Lower leg skin (tissue), 4 donors: ENCODE measurements around the gene CREB1. TPM values are rescaled to one million over a fixed set of nuclear protein-coding genes. Genes with fewer than 3 reads are reported as not detected.
"Not testable (repeated sequence)": the region's sequence is repeated elsewhere in the genome, so short reads cannot be mapped to it uniquely, and the experiment has no call there.

Experiments used
- DNase-seq, 2 donors: peaks; one replicate each; pipeline ENCODE4 v3.0.0-alpha.2; 2019; ENCODE audit warnings: low spot score in 2 of 2
- H3K4me3 ChIP-seq: fragments of 200-600 bp; sonication (generic); 2 replicates; pipeline ENCODE4 v1.5.1; 2017; ENCODE audit warnings: mild to moderate bottlenecking, low read depth; ENCODE audit not compliant: poor library complexity, severe bottlenecking
- POLR2A ChIP-seq, 2 donors: fragments of 450-650 bp; IDR thresholded peaks; one replicate each; pipeline ENCODE4 v1.6.1; 2016 to 2017; ENCODE audit warnings: antibody characterized with exemption in 2 of 2, mild to moderate bottlenecking in 1 of 2, moderate library complexity in 1 of 2
- WGBS, 2 donors: methylation state at CpG; one replicate each; pipeline ENCODE4 v1.1.5; 2018; 5-methylcytosine and 5-hydroxymethylcytosine counted together
- intact Hi-C: fragments of 100-400 bp; cut with DNase I; formaldehyde crosslinking; loops from one replicate; pipeline ENCODE4 v1.15.0; 2023; ENCODE audit warnings: low total_unique reads
- total RNA-seq, 4 donors: library from RNA; depleted of rRNA; stranded (reverse); fragments of >200 nt; gene quantifications; one replicate each; pipeline ENCODE4 v1.1.0, GENCODE V29; 2016
- TF ChIP-seq, protein P1 (sequence below), 3 donors: fragments of 450-650 bp; IDR thresholded peaks; one replicate each; pipeline ENCODE4 v1.5.1; 2016; ENCODE audit warnings: antibody characterized with exemption in 3 of 3, mild to moderate bottlenecking in 3 of 3, moderate library complexity in 2 of 3

The CREB1 gene
- total RNA-seq, 4 donors from 2014 or later = 31.9 to 73.0 (median 46.9) TPM

GRCh38 chr2:207629553-207629952 is 99.8 kb downstream of the CREB1 start:
- DNase-seq = no peak
- H3K4me3 ChIP-seq = no peak overlapping the region
- TF ChIP-seq, protein P1, sequence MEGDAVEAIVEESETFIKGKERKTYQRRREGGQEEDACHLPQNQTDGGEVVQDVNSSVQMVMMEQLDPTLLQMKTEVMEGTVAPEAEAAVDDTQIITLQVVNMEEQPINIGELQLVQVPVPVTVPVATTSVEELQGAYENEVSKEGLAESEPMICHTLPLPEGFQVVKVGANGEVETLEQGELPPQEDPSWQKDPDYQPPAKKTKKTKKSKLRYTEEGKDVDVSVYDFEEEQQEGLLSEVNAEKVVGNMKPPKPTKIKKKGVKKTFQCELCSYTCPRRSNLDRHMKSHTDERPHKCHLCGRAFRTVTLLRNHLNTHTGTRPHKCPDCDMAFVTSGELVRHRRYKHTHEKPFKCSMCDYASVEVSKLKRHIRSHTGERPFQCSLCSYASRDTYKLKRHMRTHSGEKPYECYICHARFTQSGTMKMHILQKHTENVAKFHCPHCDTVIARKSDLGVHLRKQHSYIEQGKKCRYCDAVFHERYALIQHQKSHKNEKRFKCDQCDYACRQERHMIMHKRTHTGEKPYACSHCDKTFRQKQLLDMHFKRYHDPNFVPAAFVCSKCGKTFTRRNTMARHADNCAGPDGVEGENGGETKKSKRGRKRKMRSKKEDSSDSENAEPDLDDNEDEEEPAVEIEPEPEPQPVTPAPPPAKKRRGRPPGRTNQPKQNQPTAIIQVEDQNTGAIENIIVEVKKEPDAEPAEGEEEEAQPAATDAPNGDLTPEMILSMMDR (IDR thresholded peaks at IDR 0.05) = no peak
- TF ChIP-seq POLR2A (IDR thresholded peaks at IDR 0.05) = no peak
- intact Hi-C loops = no loop called here
- 24 to 57% methylated on average over 1 of the region's 1 CpG for WGBS, 2 donors

DNA sequence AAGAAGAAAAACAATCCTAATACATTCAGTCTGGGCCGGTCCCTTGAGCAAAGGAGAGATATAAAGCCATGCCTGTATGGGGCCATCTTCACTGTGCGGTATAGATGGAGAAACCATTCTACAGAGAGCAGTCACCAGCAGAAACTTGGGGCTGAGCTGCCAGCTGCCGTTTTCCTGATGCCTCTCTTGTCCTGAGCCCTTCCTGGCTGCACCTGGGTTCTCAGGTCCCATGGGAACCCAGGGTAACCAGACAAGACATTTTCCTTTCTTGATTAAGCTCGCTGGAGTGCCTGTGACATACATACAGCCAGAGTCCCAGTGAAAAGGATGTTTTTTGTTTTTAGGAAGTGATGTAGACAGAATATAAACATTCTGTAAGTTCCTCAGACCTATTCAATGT is 100.7 kb downstream of the CREB1 start:
- intact Hi-C loops = no loop called here
- DNase-seq = no peak
- TF ChIP-seq, protein P1 (IDR thresholded peaks at IDR 0.05) = no peak
- 73 to 81% methylated on average over 4 of the region's 4 CpGs for WGBS, 2 donors
- no peak overlapping the region for H3K4me3 ChIP-seq

DNA sequence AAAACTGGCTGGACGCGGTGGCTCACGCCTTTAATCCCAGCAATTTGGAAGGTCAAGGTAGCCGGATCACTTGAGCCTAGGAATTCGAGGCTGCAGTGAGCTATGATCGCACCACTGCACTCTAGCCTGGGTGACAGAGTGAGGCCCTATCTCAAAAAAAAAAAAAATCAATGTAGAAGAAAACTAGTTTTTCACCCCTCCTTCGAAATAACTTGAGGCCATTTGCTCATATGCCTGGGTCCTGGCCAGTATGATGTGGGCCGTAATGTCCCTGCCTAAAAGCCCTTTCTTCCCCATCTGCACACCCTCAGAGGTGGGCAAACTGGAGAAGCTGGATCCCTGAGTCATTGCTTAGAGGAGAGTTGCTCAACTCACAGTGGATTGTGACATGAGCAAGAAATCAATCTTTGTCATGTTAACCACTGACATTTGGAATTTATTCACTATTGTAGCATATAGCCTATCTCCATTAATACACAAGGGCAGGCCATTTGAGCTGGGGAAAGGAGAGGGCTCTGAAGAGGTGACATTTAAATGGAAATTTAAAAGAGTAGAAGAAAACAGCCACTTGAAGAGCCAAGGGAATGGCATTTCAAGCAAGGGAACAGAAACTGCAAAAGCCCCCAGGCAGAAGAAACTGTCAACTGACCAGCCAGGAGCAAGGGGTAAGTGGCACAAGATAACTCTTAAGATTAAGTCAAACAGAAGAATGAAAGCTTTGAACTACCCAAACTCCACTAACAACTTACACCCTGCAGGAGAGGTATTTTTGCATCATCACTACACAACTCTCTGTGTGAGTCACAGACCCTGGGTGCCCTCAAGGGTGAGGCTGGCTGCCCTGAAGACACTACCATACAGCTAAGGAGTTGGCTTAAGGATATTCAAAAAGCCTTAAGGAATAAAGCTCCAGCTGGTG is 103.1 kb downstream of the CREB1 start:
- intact Hi-C loops = no loop called here
- no peak for TF ChIP-seq POLR2A (IDR thresholded peaks at IDR 0.05)
- TF ChIP-seq, protein P1 (IDR thresholded peaks at IDR 0.05) = no peak
- WGBS, 2 donors = 81 to 85% methylated on average over 8 of the region's 8 CpGs

DNA sequence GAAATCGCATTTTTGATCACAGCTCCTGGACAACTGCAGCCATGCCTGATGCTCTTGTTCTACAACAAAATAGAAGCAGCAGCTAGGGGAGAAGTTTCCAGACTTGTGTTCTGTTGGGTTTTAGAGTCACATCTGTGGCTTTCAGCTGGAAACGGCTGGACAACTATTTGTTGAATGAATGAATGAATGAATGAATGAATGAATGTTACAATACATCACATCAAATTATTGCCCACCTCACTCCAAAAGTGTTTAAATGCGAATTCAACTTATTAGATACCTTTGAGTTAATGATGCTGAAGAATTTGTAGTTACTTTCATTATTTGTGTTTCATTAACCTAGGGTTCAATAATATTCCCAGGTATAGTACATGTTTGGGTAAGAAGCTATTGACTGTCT is 103.9 kb downstream of the CREB1 start:
- TF ChIP-seq, protein P1 (IDR thresholded peaks at IDR 0.05) = no peak
- no peak for TF ChIP-seq POLR2A (IDR thresholded peaks at IDR 0.05)
- intact Hi-C loops = no loop called here
- H3K4me3 ChIP-seq = no peak overlapping the region
- 88% methylated on average over 3 of the region's 3 CpGs for WGBS, 2 donors
- no peak for DNase-seq

More for the DNA sequence above, 103.1 kb downstream of the CREB1 start:
- DNase-seq = no peak
- H3K4me3 ChIP-seq = no peak overlapping the region

- 58 to 68% methylated on average over 11 of the region's 11 CpGs for WGBS, 2 donors
- intact Hi-C loops = no loop called here
- TF ChIP-seq, protein P1 (IDR thresholded peaks at IDR 0.05) = no peak
- TF ChIP-seq POLR2A (IDR thresholded peaks at IDR 0.05) = no peak
- no peak for DNase-seq
- no peak overlapping the region for H3K4me3 ChIP-seq
These were observed 105.9 kb downstream of the CREB1 start for GRCh38 chr2:207635468-207636200.

- DNase-seq, H3K4me3 ChIP-seq, intact Hi-C loops: not testable (repeated sequence)
- WGBS, 2 donors = 93 to 95% methylated on average over 3 of the region's 3 CpGs
These were observed 109.5 kb downstream of the CREB1 start for GRCh38 chr2:207639288-207639687.
